Transverse colon (tissue), 3 donors: ENCODE data around the gene CD101.

ENCODE experiments used
- POLR2A ChIP-seq: fragments of 450-650 bp; IDR thresholded peaks from one replicate; pipeline ENCODE4 v1.6.1; 2016; ENCODE audit warnings: antibody characterized with exemption, mild to moderate bottlenecking, moderate library complexity
- TF ChIP-seq, protein P1 (sequence below), 5 experiments: fragments of 200-600 bp in 3 of 5; fragments of 450-650 bp in 2 of 5; sonication (generic) in 3 of 5; IDR thresholded peaks; 1 replicate in 2 of 5; 2 replicates in 3 of 5; pipeline ENCODE4 v1.5.1; 2016 to 2017; ENCODE audit warnings: antibody characterized with exemption in 5 of 5, inconsistent platforms in 3 of 5, mild to moderate bottlenecking in 2 of 5, moderate library complexity in 1 of 5

DNA sequence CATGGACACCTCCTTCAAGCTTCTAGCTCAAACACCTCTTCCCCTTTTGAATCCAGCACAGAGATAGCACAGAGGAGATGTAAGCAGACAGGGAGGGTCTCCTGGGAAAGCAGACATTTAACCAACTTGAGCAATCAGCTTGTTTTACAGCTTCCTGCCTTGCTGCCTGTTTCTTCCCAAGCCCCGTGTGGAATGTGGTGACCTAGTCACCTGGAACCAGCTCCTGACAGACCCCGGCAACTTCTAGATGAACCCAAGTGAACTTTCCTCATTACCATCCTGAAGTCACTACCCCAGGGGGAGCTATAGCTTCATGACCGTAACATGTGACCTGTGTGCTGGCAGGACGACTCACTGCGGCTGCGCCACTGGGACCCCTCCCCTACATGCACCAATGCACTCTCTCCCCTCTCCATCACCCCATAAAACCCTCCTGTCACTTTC, 34.5 kb downstream of the CD101 start:
- no peak for TF ChIP-seq POLR2A
- TF ChIP-seq, protein P1, sequence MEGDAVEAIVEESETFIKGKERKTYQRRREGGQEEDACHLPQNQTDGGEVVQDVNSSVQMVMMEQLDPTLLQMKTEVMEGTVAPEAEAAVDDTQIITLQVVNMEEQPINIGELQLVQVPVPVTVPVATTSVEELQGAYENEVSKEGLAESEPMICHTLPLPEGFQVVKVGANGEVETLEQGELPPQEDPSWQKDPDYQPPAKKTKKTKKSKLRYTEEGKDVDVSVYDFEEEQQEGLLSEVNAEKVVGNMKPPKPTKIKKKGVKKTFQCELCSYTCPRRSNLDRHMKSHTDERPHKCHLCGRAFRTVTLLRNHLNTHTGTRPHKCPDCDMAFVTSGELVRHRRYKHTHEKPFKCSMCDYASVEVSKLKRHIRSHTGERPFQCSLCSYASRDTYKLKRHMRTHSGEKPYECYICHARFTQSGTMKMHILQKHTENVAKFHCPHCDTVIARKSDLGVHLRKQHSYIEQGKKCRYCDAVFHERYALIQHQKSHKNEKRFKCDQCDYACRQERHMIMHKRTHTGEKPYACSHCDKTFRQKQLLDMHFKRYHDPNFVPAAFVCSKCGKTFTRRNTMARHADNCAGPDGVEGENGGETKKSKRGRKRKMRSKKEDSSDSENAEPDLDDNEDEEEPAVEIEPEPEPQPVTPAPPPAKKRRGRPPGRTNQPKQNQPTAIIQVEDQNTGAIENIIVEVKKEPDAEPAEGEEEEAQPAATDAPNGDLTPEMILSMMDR (IDR thresholded peaks at IDR 0.05): no peak
